Esophagus muscularis mucosa (tissue), 4 donors: ENCODE measurements around the gene KL.

Experiments used
- CTCF ChIP-seq, 3 experiments: fragments of 200-600 bp in 2 of 3; fragments of 450-650 bp in 1 of 3; sonication (generic) in 2 of 3; IDR thresholded peaks; one replicate each; pipeline ENCODE4 v1.5.1; 2017 to 2019; ENCODE audit warnings: antibody characterized with exemption in 3 of 3, mild to moderate bottlenecking in 2 of 3, moderate library complexity in 1 of 3
- EP300 ChIP-seq: sonication (generic); formaldehyde crosslinking; IDR thresholded peaks from one replicate; pipeline ENCODE4 v1.6.1; 2017; ENCODE audit warnings: antibody characterized with exemption
- POLR2A ChIP-seq: fragments of 450-650 bp; IDR thresholded peaks from one replicate; pipeline ENCODE4 v1.6.1; 2017; ENCODE audit warnings: antibody characterized with exemption, moderate library complexity, mild to moderate bottlenecking, low read depth
- POLR2AphosphoS5 ChIP-seq, 2 donors: sonication (generic); formaldehyde crosslinking; IDR thresholded peaks; one replicate each; pipeline ENCODE4 v1.6.1; 2017; ENCODE audit warnings: antibody characterized with exemption in 2 of 2

- TF ChIP-seq POLR2A = no peak
- no peak for TF ChIP-seq CTCF (IDR thresholded peaks at IDR 0.05)
- no peak for TF ChIP-seq POLR2AphosphoS5 (IDR thresholded peaks at IDR 0.05)
- no peak for TF ChIP-seq EP300
Measured at GRCh38 chr13:33033051-33033812, 17.0 kb downstream of the KL start.
